Type B pancreatic cell (in vitro differentiated cells): ENCODE data around the gene MTCL3.

ENCODE experiments used
- DNase-seq: peaks from one replicate; pipeline ENCODE4 v3.0.0; 2021; ENCODE audit warnings: mixed read lengths; ENCODE audit not compliant: unreplicated experiment; ENCODE audit errors: extremely low spot score
- H3K27ac Mint-ChIP-seq: 2 replicates; pipeline ENCODE4 v1.8.0; 2021; ENCODE audit warnings: mild to moderate bottlenecking, mixed read lengths
- H3K27me3 Mint-ChIP-seq: 2 replicates; pipeline ENCODE4 v1.8.0; 2021; ENCODE audit warnings: mixed read lengths
- H3K36me3 Mint-ChIP-seq: 2 replicates; pipeline ENCODE4 v1.8.0; 2021; ENCODE audit warnings: mixed read lengths
- H3K4me1 Mint-ChIP-seq: one replicate; pipeline ENCODE4 v1.8.0; 2021; ENCODE audit warnings: mixed read lengths; ENCODE audit not compliant: unreplicated experiment
- H3K4me3 Mint-ChIP-seq: 2 replicates; pipeline ENCODE4 v1.8.0; 2021; ENCODE audit warnings: mild to moderate bottlenecking, mixed read lengths
- H3K9me3 Mint-ChIP-seq: 2 replicates; pipeline ENCODE4 v1.8.0; 2021; ENCODE audit warnings: mixed read lengths
- CTCF ChIP-seq: fragments of 200-600 bp; sonication (generic); conservative IDR thresholded peaks from 2 replicates; pipeline ENCODE4 v1.5.0; 2021; ENCODE audit warnings: antibody characterized with exemption, mild to moderate bottlenecking

Gene MTCL3

GRCh38 chr6:127539272-127539671 is 20.1 kb upstream of the MTCL3 start:
- no peak overlapping the region for H3K27ac Mint-ChIP-seq
- peak; percentile 71 for TF ChIP-seq CTCF
- no peaks in the 10 kb centered on the region for H3K4me1 Mint-ChIP-seq
- H3K4me3 Mint-ChIP-seq: no peak overlapping the region
- H3K36me3 Mint-ChIP-seq: no peaks in the 10 kb centered on the region
- no peaks in the 10 kb centered on the region for H3K9me3 Mint-ChIP-seq
- peaks cover 16% of the 10 kb centered on the region for H3K27me3 Mint-ChIP-seq
- no peak for DNase-seq

GRCh38 chr6:127538750-127539264 is 19.7 kb upstream of the MTCL3 start:
- Mint-ChIP-seq H3K27me3 (peaks cover 16% of the 10 kb centered on the region), H3K36me3 (no peaks in the 10 kb centered on the region), H3K9me3 (no peaks in the 10 kb centered on the region), H3K4me3 (no peak overlapping the region), H3K27ac (no peak overlapping the region), H3K4me1 (no peaks in the 10 kb centered on the region)
- no peak for TF ChIP-seq CTCF
- DNase-seq: no peak

GRCh38 chr6:127533736-127534135 is 14.6 kb upstream of the MTCL3 start:
- Mint-ChIP-seq H3K27ac (no peak overlapping the region), H3K4me3 (no peak overlapping the region), H3K4me1 (no peaks in the 10 kb centered on the region), H3K36me3 (no peaks in the 10 kb centered on the region), H3K27me3 (peaks cover 10% of the 10 kb centered on the region), H3K9me3 (no peaks in the 10 kb centered on the region)
- DNase-seq: no peak
- no peak for TF ChIP-seq CTCF

GRCh38 chr6:127533011-127533410 is 13.9 kb upstream of the MTCL3 start:
- Mint-ChIP-seq H3K9me3 (no peaks in the 10 kb centered on the region), H3K4me1 (no peaks in the 10 kb centered on the region), H3K36me3 (no peaks in the 10 kb centered on the region), H3K27ac (no peak overlapping the region), H3K4me3 (no peak overlapping the region), H3K27me3 (peaks cover 10% of the 10 kb centered on the region)
- no peak for DNase-seq
- no peak for TF ChIP-seq CTCF

- Mint-ChIP-seq H3K27me3 (peaks cover 52% of the 10 kb centered on the region), H3K4me3 (no peak overlapping the region)
- DNase-seq: no peak
Observed at GRCh38 chr6:127522714-127523113, 3.6 kb upstream of the MTCL3 start.

More at GRCh38 chr6:127522714-127523113, 3.6 kb upstream of the MTCL3 start:
- Mint-ChIP-seq H3K9me3 (no peaks in the 10 kb centered on the region), H3K36me3 (no peaks in the 10 kb centered on the region), H3K27ac (no peak overlapping the region), H3K4me1 (peaks cover 14% of the 10 kb centered on the region)
- TF ChIP-seq CTCF: no peak
